D721Med (cell line): ENCODE data around the gene SLC1A5.

ENCODE experiments used
- DNase-seq: peaks from one replicate; pipeline ENCODE4 v3.0.0; 2011; ENCODE audit warnings: low spot score; ENCODE audit not compliant: insufficient read length
- FAIRE-seq: peaks from 2 replicates; lab custom pipeline; 2011; peaks lifted over from hg19 to GRCh38; lab: Jason Lieb, UNC
- TF ChIP-seq, protein P1 (sequence below): IDR thresholded peaks from 2 replicates; pipeline ENCODE4 v1.5.1; 2012; ENCODE audit warnings: mild to moderate bottlenecking, control low read depth; ENCODE audit not compliant: insufficient read depth; ENCODE audit errors: missing control alignments

The SLC1A5 gene

DNA sequence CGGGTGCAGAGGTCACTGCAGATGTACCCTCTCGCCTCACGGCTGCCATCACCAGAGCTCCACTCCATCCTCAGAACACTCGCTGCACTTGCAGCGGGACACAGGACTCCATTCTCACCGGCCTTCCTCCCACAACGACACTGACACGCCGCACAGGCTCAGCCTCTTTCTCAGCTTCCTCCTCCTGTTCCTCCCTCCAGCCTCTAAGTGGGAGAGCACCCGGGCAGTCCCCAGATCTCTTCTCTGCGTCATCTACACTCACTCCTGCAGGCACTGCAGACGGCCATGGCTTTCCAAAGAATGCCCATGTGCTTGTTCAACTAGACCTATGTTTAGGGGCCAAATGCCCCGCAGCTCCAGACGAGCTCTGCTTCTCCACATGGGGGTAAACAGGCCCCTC is 56.8 kb downstream of the SLC1A5 start:
- DNase-seq (no peak), FAIRE-seq (no peak)
- TF ChIP-seq, protein P1, sequence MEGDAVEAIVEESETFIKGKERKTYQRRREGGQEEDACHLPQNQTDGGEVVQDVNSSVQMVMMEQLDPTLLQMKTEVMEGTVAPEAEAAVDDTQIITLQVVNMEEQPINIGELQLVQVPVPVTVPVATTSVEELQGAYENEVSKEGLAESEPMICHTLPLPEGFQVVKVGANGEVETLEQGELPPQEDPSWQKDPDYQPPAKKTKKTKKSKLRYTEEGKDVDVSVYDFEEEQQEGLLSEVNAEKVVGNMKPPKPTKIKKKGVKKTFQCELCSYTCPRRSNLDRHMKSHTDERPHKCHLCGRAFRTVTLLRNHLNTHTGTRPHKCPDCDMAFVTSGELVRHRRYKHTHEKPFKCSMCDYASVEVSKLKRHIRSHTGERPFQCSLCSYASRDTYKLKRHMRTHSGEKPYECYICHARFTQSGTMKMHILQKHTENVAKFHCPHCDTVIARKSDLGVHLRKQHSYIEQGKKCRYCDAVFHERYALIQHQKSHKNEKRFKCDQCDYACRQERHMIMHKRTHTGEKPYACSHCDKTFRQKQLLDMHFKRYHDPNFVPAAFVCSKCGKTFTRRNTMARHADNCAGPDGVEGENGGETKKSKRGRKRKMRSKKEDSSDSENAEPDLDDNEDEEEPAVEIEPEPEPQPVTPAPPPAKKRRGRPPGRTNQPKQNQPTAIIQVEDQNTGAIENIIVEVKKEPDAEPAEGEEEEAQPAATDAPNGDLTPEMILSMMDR: no peak

DNA sequence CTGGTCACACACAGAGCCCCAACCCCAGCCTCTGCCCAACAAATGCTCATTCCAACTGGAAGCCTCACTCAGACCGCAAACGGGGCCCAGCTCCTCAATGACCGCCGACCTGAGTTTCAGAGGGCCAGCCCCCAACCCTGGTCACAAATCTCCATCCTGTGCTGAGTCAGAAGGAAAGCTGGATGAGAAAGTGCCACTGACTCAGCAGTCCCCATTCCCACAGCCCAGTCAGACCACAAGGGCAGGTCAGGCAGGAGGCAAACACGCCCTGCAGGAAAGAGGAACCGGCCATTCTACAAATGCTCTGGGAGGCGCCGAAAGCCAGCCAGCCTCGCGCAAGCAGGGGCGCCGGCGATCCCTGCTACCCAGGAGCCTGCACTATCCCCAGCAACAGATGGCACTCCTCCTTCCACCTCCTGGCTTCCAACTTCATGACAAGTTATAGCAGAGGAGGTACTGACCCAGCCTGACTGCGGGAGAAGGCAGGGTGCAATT is 57.3 kb downstream of the SLC1A5 start:
- no peak for DNase-seq
- TF ChIP-seq, protein P1: no peak
- FAIRE-seq: no peak

DNA sequence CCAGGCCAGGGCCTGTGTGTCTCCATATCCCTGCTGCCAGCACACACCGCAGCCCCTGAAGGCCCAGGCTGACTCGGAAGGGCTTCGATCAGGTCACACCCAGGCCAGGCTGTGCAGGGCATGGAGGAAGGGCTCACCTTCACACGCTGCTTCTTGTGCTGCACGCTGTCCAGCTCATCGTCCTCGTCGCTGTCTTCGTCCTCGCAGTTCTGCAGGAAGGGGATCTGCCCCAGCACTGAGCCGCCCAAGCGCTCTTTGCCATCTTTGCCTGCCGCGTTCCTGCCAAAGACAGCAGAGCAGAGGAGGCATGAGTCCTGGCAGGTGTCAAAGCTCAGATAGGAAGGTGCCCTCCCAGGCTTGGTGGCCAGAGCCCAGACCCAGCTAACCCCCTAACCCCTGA is 57.8 kb downstream of the SLC1A5 start:
- TF ChIP-seq, protein P1: no peak
- no peak for DNase-seq
- FAIRE-seq: no peak

DNA sequence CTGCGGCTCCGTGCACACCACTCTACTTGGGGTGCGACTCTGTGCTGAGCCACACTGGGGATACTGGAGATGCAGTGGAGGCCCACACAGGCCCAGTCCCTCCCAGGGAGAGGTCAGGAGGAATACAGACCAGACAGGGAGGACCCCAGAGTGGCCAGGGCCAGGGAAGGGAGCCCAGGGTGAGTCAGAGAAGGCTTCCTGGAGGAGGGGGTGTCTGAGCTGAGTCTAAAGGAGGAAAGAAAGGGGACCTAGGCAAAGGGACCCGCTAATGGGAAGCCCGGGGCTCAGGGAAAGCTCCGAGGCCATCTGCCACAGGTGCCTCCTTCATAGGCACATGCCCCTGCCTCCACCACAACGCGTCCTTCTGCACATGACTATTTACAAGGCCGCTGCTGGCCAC is 58.2 kb downstream of the SLC1A5 start:
- TF ChIP-seq, protein P1: no peak
- no peak for DNase-seq
- no peak for FAIRE-seq

DNA sequence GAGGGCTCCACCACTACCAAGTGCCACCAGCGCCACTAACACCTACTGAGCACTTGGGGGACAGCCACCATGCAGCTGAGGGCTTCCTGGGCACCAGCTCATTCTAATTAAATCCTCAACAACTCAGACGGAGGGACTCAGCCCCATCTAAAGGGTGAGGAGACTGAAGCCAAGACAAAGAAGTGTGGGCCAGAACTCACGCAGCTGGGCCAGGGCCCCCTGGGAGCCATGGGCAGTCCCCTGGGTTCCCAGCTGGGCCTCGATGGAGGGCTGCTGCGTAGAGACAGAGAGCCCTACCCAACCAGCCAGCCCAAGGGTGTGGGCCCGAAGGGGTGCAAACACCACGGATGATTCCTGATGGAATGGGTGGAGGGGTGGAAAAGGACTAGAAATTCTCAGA is 58.7 kb downstream of the SLC1A5 start:
- FAIRE-seq: no peak
- no peak for DNase-seq
- TF ChIP-seq, protein P1: no peak

DNA sequence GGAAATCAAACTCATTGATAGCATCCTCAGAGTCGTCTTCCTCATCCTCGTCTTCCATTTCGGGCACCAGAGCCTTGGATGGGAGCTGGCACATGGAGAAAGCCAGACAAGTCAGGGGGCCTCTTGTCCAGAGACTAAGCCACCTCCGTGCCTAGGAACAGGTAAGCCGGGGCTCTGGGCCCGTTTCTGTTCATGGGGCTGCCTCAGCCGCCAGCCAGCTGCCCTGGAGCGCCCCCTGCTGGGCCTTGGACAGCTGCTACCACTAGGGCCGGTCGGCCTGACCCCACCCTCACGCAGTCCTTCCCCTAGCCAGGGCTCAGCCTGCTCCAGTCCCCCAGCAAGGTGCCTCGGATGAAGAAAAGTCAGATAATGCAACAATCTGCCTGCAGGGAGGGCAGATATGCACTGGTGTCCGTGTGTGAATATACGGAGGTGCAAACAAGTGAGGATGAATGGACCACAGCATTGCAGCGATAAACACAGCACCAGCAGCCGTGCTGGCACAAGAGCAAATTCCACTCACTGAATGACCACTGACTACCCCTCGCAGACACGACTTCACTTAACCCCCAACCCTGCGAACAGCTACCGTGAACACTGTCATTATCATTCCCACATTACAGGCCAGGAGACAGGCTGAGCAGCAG is 59.6 kb downstream of the SLC1A5 start:
- FAIRE-seq (no peak), DNase-seq (peak; percentile 87)
- TF ChIP-seq, protein P1: peak; percentile 66

DNA sequence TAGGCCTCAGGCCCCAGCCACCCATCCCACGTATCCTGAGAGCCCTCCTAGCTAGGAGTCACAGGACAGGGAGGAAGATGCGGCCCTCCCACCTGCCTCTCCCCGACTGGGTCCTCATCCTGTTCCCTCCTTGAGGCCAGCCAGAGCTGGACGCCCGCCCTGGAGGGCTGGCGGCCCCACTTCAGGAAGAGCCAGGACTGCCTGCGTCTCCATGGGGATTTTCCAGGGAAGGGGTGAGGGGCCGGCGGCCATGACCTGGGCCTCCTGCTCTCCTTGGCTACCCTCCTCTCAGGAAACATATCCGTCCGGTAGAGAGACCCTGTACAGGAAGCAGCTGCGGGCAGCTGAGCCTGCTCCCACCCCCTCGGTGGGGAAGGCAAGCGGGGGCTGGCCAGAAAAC is 60.2 kb downstream of the SLC1A5 start:
- FAIRE-seq (no peak), DNase-seq (no peak)
- TF ChIP-seq, protein P1: no peak
